Activated B cell treated with CpG ODN at 0.5 μM for 24 hours (primary cell): Measurements from ENCODE around the gene AMOT. TPM values are rescaled to one million over a fixed set of nuclear protein-coding genes. Genes with fewer than 3 reads are reported as not detected.
A peak's percentile ranks its signal among the peaks of the same experiment; 100 is the strongest.

Experiments
- ATAC-seq: fragments of 200-7000 bp; cut with Tn5 transposase; one replicate; pipeline ENCODE4 v1.10.0; 2021; ENCODE audit warnings: low read depth, mild to moderate bottlenecking, moderate library complexity
- CTCF ChIA-PET: fragments of 350-600 bp; sonication (Branson Sonifier 250); formaldehyde crosslinking; loops from one replicate; lab custom pipeline; 2021; ENCODE audit warnings: antibody characterized with exemption; lab: Charles Lee
- POLR2A ChIA-PET: fragments of 350-600 bp; sonication (Branson Sonifier 250); formaldehyde crosslinking; loops from one replicate; lab custom pipeline; 2021; ENCODE audit warnings: antibody characterized with exemption; lab: Charles Lee
- DNase-seq: peaks from one replicate; pipeline ENCODE4 v3.0.0; 2022
- H3K27ac Mint-ChIP-seq: one replicate; pipeline ENCODE4 v1.8.0; 2020; ENCODE audit warnings: mixed read lengths
- H3K27me3 Mint-ChIP-seq: one replicate; pipeline ENCODE4 v1.8.0; 2021; ENCODE audit warnings: mixed read lengths
- H3K36me3 Mint-ChIP-seq: one replicate; pipeline ENCODE4 v1.8.0; 2021; ENCODE audit warnings: low read depth, mixed read lengths
- H3K4me1 Mint-ChIP-seq: one replicate; pipeline ENCODE4 v1.8.0; 2021; ENCODE audit warnings: mixed read lengths
- H3K4me3 Mint-ChIP-seq: one replicate; pipeline ENCODE4 v1.8.0; 2020; ENCODE audit warnings: mild to moderate bottlenecking, mixed read lengths
- H3K9me3 Mint-ChIP-seq: one replicate; pipeline ENCODE4 v1.8.0; 2020; ENCODE audit warnings: mixed read lengths
- CTCF ChIP-seq: fragments of 200-600 bp; IDR thresholded peaks from one replicate; pipeline ENCODE4 v1.8.0; 2022; ENCODE audit warnings: antibody characterized with exemption, mild to moderate bottlenecking
- intact Hi-C: fragments of 100-400 bp; cut with micrococcal nuclease; formaldehyde crosslinking; loops from one replicate; pipeline ENCODE4 v1.15.1; 2024
- total RNA-seq: library from RNA; stranded (reverse); gene quantifications from 2 replicates; pipeline ENCODE4 v1.2.3, GENCODE V29; 2022

Gene AMOT
- total RNA-seq, 1 donor from 2014 or later: 2.1 TPM

GRCh38 chrX:112849016-112849415, 8.4 kb upstream of the AMOT start:
- no peak overlapping the region for H3K4me3 Mint-ChIP-seq
- peak; percentile 49 for ATAC-seq
- no peaks in the 10 kb centered on the region for H3K27me3 Mint-ChIP-seq
- ChIA-PET CTCF (no interaction called here), POLR2A (no interaction called here)
- no peaks in the 10 kb centered on the region for H3K36me3 Mint-ChIP-seq
- H3K4me1 Mint-ChIP-seq: peaks cover 31% of the 10 kb centered on the region
- intact Hi-C loops: loop anchor here (1.0 kb wide), 1 partner anchor 9 kb away; the partner anchor contains the start of gene AMOT
- no peaks in the 10 kb centered on the region for H3K9me3 Mint-ChIP-seq
- no peak for DNase-seq
- H3K27ac Mint-ChIP-seq: no peak overlapping the region
- TF ChIP-seq CTCF: no peak

- Mint-ChIP-seq H3K4me1 (peaks cover 24% of the 10 kb centered on the region), H3K4me3 (no peak overlapping the region), H3K36me3 (no peaks in the 10 kb centered on the region), H3K9me3 (no peaks in the 10 kb centered on the region), H3K27ac (no peak overlapping the region), H3K27me3 (no peaks in the 10 kb centered on the region)
- ATAC-seq (no peak), DNase-seq (no peak)
- ChIA-PET CTCF (no interaction called here), POLR2A (interaction anchor here (0.6 kb wide), 1 partner anchor 92 kb away, joined by 3 read pairs; no protein-coding TSS in a partner anchor)
- no peak for TF ChIP-seq CTCF
- intact Hi-C loops: no loop called here
Observed at GRCh38 chrX:112846782-112847181, 6.2 kb upstream of the AMOT start.

GRCh38 chrX:112846187-112846586, 5.6 kb upstream of the AMOT start:
- no peak for TF ChIP-seq CTCF
- H3K27ac Mint-ChIP-seq: no peak overlapping the region
- no peak overlapping the region for H3K4me3 Mint-ChIP-seq
- no peaks in the 10 kb centered on the region for H3K9me3 Mint-ChIP-seq
- no peaks in the 10 kb centered on the region for H3K27me3 Mint-ChIP-seq
- DNase-seq (no peak), ATAC-seq (no peak)
- H3K36me3 Mint-ChIP-seq: no peaks in the 10 kb centered on the region
- H3K4me1 Mint-ChIP-seq: peaks cover 18% of the 10 kb centered on the region
- ChIA-PET POLR2A (interaction anchor here (0.6 kb wide), 1 partner anchor 92 kb away, joined by 3 read pairs; no protein-coding TSS in a partner anchor), CTCF (no interaction called here)
- intact Hi-C loops: no loop called here

GRCh38 chrX:112844250-112844649, 3.6 kb upstream of the AMOT start:
- no peak for TF ChIP-seq CTCF
- peaks cover 13% of the 10 kb centered on the region for H3K4me1 Mint-ChIP-seq
- ATAC-seq (no peak), DNase-seq (no peak)
- CTCF ChIA-PET: no interaction called here
- no peaks in the 10 kb centered on the region for H3K27me3 Mint-ChIP-seq
- H3K4me3 Mint-ChIP-seq: no peak overlapping the region
- intact Hi-C loops: loop anchor here (5.0 kb wide), 2 partner anchors 167 to 898 kb away; partner anchors contain the start of gene LHFPL1
- H3K27ac Mint-ChIP-seq: no peak overlapping the region
- peaks cover 6% of the 10 kb centered on the region for H3K36me3 Mint-ChIP-seq
- POLR2A ChIA-PET: no interaction called here
- H3K9me3 Mint-ChIP-seq: no peaks in the 10 kb centered on the region

GRCh38 chrX:112841820-112842157, 1.2 kb upstream of the AMOT start:
- no peak for ATAC-seq
- POLR2A ChIA-PET: interaction anchor here (0.8 kb wide), 1 partner anchor 9 kb away, joined by 3 read pairs; no protein-coding TSS in a partner anchor

More at GRCh38 chrX:112841820-112842157, 1.2 kb upstream of the AMOT start:
- Mint-ChIP-seq H3K36me3 (peaks cover 6% of the 10 kb centered on the region), H3K27ac (no peak overlapping the region), H3K27me3 (no peaks in the 10 kb centered on the region), H3K4me1 (peaks cover 8% of the 10 kb centered on the region), H3K9me3 (no peaks in the 10 kb centered on the region), H3K4me3 (peak overlapping the region; percentile 90)
- no peak for TF ChIP-seq CTCF
- CTCF ChIA-PET: no interaction called here
- no peak for DNase-seq
- intact Hi-C loops: loop anchor here (1.0 to 5.0 kb wide), 4 partner anchors 80 to 1161 kb away; partner anchors contain the start of genes ALG13 and LHFPL1
